ENCODE data around the gene ZMYND12.

GRCh38 chr1:42414551-42415496, 41.0 kb downstream of the ZMYND12 start:
- no peak for TF ChIP-seq CTCF (IDR thresholded peaks at IDR 0.05)
- no peak for TF ChIP-seq POLR2AphosphoS5 (IDR thresholded peaks at IDR 0.05)
- no peak for TF ChIP-seq EP300 (IDR thresholded peaks at IDR 0.05)
- TF ChIP-seq POLR2A (IDR thresholded peaks at IDR 0.05): no peak

Measured in sigmoid colon (tissue), 4 donors.